Pancreas (tissue), 10 donors: ENCODE measurements around the gene CARMIL3. TPM values are rescaled to one million over a fixed set of nuclear protein-coding genes. Genes with fewer than 3 reads are reported as not detected.

Source experiments
- ATAC-seq, 4 donors: fragments of 200-7000 bp; cut with Tn5 transposase; one replicate each; pipeline versions ENCODE4 v1.8.0 to v1.9.1; 2020; ENCODE audit warnings: mild to moderate bottlenecking in 4 of 4, moderate library complexity in 4 of 4
- DNase-seq, 6 donors: peaks; one replicate each; pipeline ENCODE4 v3.0.0-alpha.2; 2020
- FAIRE-seq: peaks from 2 replicates; lab custom pipeline; 2012; peaks lifted over from hg19 to GRCh38; lab: Jason Lieb, UNC
- H3K27ac ChIP-seq, 4 donors: fragments of 200-600 bp; sonication (generic); 1 replicate in 3 of 4; 2 replicates in 1 of 4; pipeline versions ENCODE4 v1.5.0 to v1.8.0; 2020
- H3K27me3 ChIP-seq, 4 donors: fragments of 200-600 bp; one replicate each; pipeline ENCODE4 v1.8.0; 2021
- H3K36me3 ChIP-seq, 3 donors: fragments of 200-600 bp; sonication (generic) in 1 of 3; one replicate each; pipeline versions ENCODE4 v1.5.0 to v1.8.0; 2020 to 2021
- H3K4me1 ChIP-seq, 3 donors: fragments of 200-600 bp; one replicate each; pipeline ENCODE4 v1.8.0; 2021
- H3K4me3 ChIP-seq, 4 donors: fragments of 200-600 bp; sonication (generic) in 2 of 4; one replicate each; pipeline versions ENCODE4 v1.5.0 to v1.8.0; 2020 to 2021
- H3K9me3 ChIP-seq, 4 donors: fragments of 200-600 bp; one replicate each; pipeline ENCODE4 v1.8.0; 2021
- CTCF ChIP-seq, 4 donors: fragments of 200-600 bp; sonication (generic) in 3 of 4; IDR thresholded peaks; one replicate each; pipeline versions ENCODE4 v1.5.0 to v1.8.0; 2021; ENCODE audit warnings: antibody characterized with exemption in 4 of 4
- WGBS, 2 donors: extraction: QIAGEN DNeasy Blood & Tissue Kit; methylation state at CpG; one replicate each; pipeline ENCODE4 v1.1.7; 2013; 5-methylcytosine and 5-hydroxymethylcytosine counted together
- intact Hi-C, 3 donors: fragments of 100-400 bp; cut with DNase I; formaldehyde crosslinking; loops; one replicate each; pipeline versions ENCODE4 v1.11.1 to v1.14.2; 2022
- polyA plus RNA-seq, 2 donors: library from polyadenylated mRNA; stranded (reverse); fragments of 200-250 nt; gene quantifications; one replicate each; pipeline ENCODE4 v1.2.3, GENCODE V29; 2013
- total RNA-seq, 6 donors: library from RNA; stranded (reverse); fragmentation: NEBNext Ultra II Directional in 4 of 6; extraction: Animal tissue kit (Norgen Biotek cat#: 25700) in 4 of 6; gene quantifications; one replicate each; pipeline versions ENCODE4 v1.2.1 to v1.2.4, GENCODE V29; 2021 to 2023
- donor health status: healthy with polysubstance abuse.
- donor health status: DM: no; HTN: no; CAD: no; lungs with moderate emphysema.
- donor health status: DM: no; HTN: no; CAD: no.
- donor health status: control.
- donor health status: control.
- donor health status: Bipolar disorder and iron deficiency.
- donor health status: DM: yes; HTN: yes; CAD: no.
- donor health status: DM: no; HTN: no; CAD: no.
- donor health status: DM: no; HTN: no; CAD: no.
- donor health status: DM: yes; HTN: yes; CAD: no.

Gene CARMIL3
- total and polyA plus RNA-seq, 8 donors, result 0.31 to 4.0 (median 0.79) TPM

GRCh38 chr14:24086193-24086955, 34.6 kb downstream of the CARMIL3 start:
- ATAC-seq, result no peak
- no peak for FAIRE-seq

GRCh38 chr14:24087004-24087403, 35.2 kb downstream of the CARMIL3 start:
- intact Hi-C loops, result no loop called here
- H3K36me3 ChIP-seq, result no peaks in the 10 kb centered on the region
- peaks cover 0 to 6% (median 5%) of the 10 kb centered on the region in 3 donors for H3K4me1 ChIP-seq
- FAIRE-seq, result no peak
- no peak for ATAC-seq
- no peaks in the 10 kb centered on the region for H3K27me3 ChIP-seq
- H3K9me3 ChIP-seq, result no peaks in the 10 kb centered on the region
- no peak for TF ChIP-seq CTCF (IDR thresholded peaks at IDR 0.05)
- no peak overlapping the region for H3K27ac ChIP-seq
- no peak for DNase-seq
- no peak overlapping the region for H3K4me3 ChIP-seq
- WGBS, 2 donors, result 86 to 100% methylated on average over 1 of the region's 1 CpG

More at GRCh38 chr14:24086193-24086955, 34.6 kb downstream of the CARMIL3 start:
- H3K27ac ChIP-seq, result no peak overlapping the region
- H3K27me3 ChIP-seq, result no peaks in the 10 kb centered on the region
- no peaks in the 10 kb centered on the region for H3K36me3 ChIP-seq
- H3K4me3 ChIP-seq, result no peak overlapping the region
- no peak for DNase-seq
- no peaks in the 10 kb centered on the region for H3K9me3 ChIP-seq
- WGBS, 2 donors, result 84 to 97% methylated on average over 3 of the region's 3 CpGs
- intact Hi-C loops, result no loop called here
- peaks cover 0 to 4% (median 0%) of the 10 kb centered on the region in 3 donors for H3K4me1 ChIP-seq
- no peak for TF ChIP-seq CTCF (IDR thresholded peaks at IDR 0.05)

- intact Hi-C loops, result no loop called here
- FAIRE-seq, result no peak
- Histone ChIP-seq H3K9me3 (no peaks in the 10 kb centered on the region), H3K27ac (no peak overlapping the region), H3K4me1 (peaks cover 0 to 15% (median 5%) of the 10 kb centered on the region in 3 donors), H3K36me3 (no peaks in the 10 kb centered on the region), H3K4me3 (no peak overlapping the region), H3K27me3 (no peaks in the 10 kb centered on the region)
- ATAC-seq, result no peak
- DNase-seq, result no peak
- TF ChIP-seq CTCF (IDR thresholded peaks at IDR 0.05), result no peak
- 79 to 84% methylated on average over 2 of the region's 2 CpGs for WGBS, 2 donors
Measured at GRCh38 chr14:24088095-24088494, 36.3 kb downstream of the CARMIL3 start.

GRCh38 chr14:24089890-24090289, 38.1 kb downstream of the CARMIL3 start:
- Histone ChIP-seq H3K36me3 (no peaks in the 10 kb centered on the region), H3K27ac (no peak overlapping the region), H3K9me3 (no peaks in the 10 kb centered on the region), H3K27me3 (no peaks in the 10 kb centered on the region), H3K4me1 (peaks cover 0 to 20% (median 5%) of the 10 kb centered on the region in 3 donors), H3K4me3 (no peak overlapping the region)
- DNase-seq (no peak), FAIRE-seq (no peak), ATAC-seq (no peak)
- intact Hi-C loops, result loop anchor here in 2 of 3 donors (5.0 kb wide), 1 partner anchor 33 kb away; no protein-coding TSS in a partner anchor
- no peak for TF ChIP-seq CTCF (IDR thresholded peaks at IDR 0.05)
- 66 to 68% methylated on average over 6 of the region's 6 CpGs for WGBS, 2 donors

GRCh38 chr14:24092110-24092504, 40.3 kb downstream of the CARMIL3 start:
- peak in 3 of 6 donors; percentile 62 to 66 (median 63) for DNase-seq
- FAIRE-seq, result no peak
- Histone ChIP-seq H3K36me3 (no peaks in the 10 kb centered on the region), H3K4me1 (peaks cover 7 to 20% (median 10%) of the 10 kb centered on the region in 3 donors), H3K27ac (peak overlapping the region in 1 of 4 donors; percentile 96), H3K4me3 (no peak overlapping the region), H3K27me3 (no peaks in the 10 kb centered on the region), H3K9me3 (no peaks in the 10 kb centered on the region)
- TF ChIP-seq CTCF (IDR thresholded peaks at IDR 0.05), result no peak
- ATAC-seq, result peak; percentile 9 to 44 (median 30)
- intact Hi-C loops, result loop anchor here in 2 of 3 donors (5.0 kb wide), 1 partner anchor 35 kb away; no protein-coding TSS in a partner anchor
